ENCODE results near the gene ITGB4.

Gene ITGB4

DNA sequence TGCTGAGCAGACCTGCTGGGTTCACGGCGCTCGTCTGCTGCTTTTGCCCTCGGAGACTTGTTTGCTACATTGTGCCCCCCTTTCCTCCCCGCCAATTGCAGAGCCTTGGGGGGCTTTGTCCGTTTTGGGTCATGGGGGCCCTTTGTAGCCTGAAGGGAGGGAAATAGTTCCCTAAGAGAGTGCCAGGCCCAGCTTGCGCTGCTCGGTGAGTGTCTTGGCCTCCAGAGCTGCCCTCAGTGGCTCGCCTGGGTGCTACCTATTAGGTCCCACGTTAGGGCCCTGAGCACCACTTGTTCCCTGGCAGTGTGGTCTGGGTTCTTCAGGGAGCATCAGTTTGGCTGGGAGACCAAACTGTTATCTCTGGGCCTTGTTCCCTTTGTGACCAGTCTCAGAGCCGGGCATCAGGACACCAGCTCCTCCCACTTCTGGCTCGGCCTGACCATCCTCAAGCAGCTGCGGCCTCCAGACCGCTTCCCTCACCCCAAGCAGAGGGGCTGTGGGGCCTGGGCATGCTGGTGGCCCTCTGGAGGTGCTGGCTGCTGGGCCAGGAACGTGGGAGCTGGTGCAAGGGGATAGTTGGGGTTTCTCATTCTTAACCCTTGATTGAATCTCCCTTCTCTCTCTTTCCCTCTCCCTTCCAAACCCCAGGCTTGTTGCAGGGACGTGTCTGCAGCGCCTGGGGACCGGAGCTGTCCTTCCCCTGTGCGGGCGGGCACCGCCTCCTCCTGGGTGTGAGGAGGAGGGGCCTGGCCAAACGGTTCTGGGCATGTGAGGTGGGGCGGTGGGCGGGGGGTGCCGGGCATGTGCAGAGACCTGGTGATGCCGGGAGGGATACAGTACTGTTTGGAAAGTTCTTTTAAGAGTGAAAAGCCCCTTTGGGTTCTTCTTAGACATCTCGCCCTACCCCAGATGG lies 16.0 kb upstream of the ITGB4 start:
- no peak for DNase-seq (ENCODE audit: low read depth)
- TF ChIP-seq, protein P1, sequence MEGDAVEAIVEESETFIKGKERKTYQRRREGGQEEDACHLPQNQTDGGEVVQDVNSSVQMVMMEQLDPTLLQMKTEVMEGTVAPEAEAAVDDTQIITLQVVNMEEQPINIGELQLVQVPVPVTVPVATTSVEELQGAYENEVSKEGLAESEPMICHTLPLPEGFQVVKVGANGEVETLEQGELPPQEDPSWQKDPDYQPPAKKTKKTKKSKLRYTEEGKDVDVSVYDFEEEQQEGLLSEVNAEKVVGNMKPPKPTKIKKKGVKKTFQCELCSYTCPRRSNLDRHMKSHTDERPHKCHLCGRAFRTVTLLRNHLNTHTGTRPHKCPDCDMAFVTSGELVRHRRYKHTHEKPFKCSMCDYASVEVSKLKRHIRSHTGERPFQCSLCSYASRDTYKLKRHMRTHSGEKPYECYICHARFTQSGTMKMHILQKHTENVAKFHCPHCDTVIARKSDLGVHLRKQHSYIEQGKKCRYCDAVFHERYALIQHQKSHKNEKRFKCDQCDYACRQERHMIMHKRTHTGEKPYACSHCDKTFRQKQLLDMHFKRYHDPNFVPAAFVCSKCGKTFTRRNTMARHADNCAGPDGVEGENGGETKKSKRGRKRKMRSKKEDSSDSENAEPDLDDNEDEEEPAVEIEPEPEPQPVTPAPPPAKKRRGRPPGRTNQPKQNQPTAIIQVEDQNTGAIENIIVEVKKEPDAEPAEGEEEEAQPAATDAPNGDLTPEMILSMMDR (IDR thresholded peaks at IDR 0.05; ENCODE audit: insufficient read depth, low read depth, low read length, missing control alignments), result no peak
- no peak overlapping the region for H3K4me3 ChIP-seq (ENCODE audit: low read depth, low read length)

DNA sequence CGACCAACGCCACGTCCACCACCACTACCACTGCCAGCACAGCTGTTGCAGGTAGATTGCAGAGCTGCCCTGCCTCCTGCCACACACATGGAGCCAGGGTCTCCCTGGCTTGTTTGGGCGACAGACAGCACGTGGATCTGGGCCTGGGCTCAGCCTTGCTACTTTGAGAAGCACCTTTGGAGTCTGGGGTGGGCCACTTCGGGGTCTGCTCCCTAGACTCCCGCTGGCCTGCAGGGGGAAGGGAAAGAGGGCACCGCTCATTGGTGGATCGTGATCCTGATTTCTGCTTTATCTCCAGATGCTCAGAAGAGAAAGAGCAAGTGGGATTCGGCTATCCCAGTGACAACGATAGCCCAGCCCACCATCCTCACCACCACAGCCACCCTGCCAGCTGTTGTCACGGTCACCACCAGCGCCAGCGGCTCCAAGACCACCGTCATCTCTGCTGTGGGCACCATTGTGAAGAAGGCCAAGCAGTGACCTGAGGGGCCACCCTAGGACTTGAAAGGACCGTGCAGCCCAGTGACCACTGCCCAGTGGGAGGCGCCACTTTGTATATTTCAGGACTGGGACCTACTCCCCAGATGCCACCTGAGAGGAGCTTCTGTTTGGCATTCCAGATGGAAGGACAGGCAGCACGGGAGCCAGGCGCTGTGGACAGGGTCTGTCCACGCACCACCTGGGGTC lies 15.1 kb upstream of the ITGB4 start:
- no peak overlapping the region for H3K4me3 ChIP-seq (ENCODE audit: low read depth, low read length)
- TF ChIP-seq, protein P1 (IDR thresholded peaks at IDR 0.05; ENCODE audit: insufficient read depth, low read depth, low read length, missing control alignments), result no peak
- no peak for DNase-seq (ENCODE audit: low read depth)

DNA sequence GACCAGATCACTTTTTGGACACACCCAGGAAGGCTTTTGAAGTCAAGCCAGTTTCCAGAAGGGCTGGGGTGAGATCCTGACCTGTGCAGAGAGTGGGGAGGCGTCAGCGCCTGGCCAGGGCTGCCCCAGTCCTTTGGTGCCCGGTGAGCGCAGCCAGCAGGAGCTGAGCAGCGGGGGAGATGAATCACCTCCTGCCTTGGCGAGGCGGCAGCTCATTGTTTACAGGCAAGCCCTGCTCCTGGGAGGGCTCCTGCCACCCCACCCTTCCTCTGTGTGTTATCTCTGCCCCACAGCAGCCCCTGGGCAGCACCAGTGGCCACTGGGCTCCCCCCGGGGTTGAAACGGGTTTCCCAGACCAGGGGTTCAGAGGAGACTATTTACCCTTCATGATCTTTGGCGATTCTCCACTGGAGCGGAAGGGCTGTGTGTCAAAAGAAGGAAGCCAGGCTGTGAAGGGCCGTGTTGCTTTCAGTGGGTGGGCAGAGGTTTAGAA lies 14.1 kb upstream of the ITGB4 start:
- TF ChIP-seq, protein P1 (IDR thresholded peaks at IDR 0.05; ENCODE audit: insufficient read depth, low read depth, low read length, missing control alignments), result no peak
- H3K4me3 ChIP-seq (ENCODE audit: low read depth, low read length), result no peak overlapping the region
- DNase-seq (ENCODE audit: low read depth), result no peak

DNA sequence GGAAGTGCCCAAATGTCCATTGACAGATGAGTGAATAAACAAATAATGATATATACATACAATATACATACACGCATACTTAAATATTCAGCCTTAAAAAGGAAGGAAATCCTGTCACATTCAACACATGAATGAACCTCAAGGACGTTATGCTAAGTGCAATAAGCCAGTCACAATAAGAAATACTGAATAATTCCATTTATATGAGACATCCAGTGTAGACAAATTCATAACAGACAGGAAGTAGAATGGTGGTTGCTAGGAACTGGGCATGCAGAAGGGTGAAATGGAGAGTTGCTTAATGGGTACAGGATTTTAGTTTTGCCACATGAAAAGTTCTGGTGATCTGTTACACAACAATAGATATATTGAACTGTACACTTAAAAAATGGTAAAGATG lies 8.8 kb upstream of the ITGB4 start:
- TF ChIP-seq, protein P1 (IDR thresholded peaks at IDR 0.05; ENCODE audit: insufficient read depth, low read depth, low read length, missing control alignments), result no peak
- no peak for DNase-seq (ENCODE audit: low read depth)
- no peak overlapping the region for H3K4me3 ChIP-seq (ENCODE audit: low read depth, low read length)

DNA sequence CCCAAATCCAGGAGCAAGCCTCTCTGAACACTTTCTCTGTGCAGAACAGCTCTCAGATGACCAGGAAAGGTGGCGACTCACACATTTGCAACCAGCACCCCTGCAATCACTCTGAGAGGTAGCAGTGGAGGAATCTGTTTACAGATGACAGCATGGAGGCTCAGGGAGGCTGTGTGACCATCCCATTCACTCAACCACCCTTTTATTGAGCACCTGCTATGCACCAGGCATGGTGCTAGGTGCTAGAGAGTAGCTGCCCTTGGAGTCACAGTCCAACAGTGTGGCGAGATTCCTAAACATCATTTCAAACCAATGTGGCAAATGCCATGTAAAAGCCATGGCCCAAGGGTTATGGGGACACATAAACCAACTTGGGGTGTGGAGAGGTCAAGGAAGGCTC lies 1.5 kb upstream of the ITGB4 start:
- TF ChIP-seq, protein P1 (IDR thresholded peaks at IDR 0.05; ENCODE audit: insufficient read depth, low read depth, low read length, missing control alignments), result no peak
- DNase-seq (ENCODE audit: low read depth), result no peak
- no peak overlapping the region for H3K4me3 ChIP-seq (ENCODE audit: low read depth, low read length)

DNA sequence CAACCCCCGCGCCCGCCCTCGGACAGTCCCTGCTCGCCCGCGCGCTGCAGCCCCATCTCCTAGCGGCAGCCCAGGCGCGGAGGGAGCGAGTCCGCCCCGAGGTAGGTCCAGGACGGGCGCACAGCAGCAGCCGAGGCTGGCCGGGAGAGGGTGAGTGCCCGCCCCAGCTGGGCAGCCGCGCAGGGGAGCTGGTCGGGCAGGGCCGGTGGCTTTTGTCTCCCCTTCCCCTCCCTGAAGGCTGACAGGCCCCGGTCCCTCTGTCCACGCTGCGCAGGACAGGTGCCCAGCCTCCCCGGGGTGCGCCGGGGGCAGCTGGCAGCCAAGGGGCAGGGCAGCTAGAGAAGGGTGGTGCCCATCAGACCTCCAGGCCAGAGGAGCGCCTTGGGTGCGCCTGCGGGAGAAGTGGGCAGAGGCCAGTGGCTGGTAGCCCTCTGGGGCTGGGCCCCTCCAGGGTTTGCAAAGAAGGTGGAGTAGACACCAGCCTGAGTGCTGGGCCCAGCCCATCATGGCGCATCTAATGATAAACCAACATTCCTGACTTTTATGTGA lies 278 bp downstream of the ITGB4 start:
- TF ChIP-seq, protein P1 (IDR thresholded peaks at IDR 0.05; ENCODE audit: insufficient read depth, low read depth, low read length, missing control alignments), result no peak
- DNase-seq (ENCODE audit: low read depth), result no peak
- no peak overlapping the region for H3K4me3 ChIP-seq (ENCODE audit: low read depth, low read length)
